HepG2 (cell line): ENCODE data around the gene AK3. TPM values are rescaled to one million over a fixed set of nuclear protein-coding genes. Genes with fewer than 3 reads are reported as not detected.

Source experiments
- ATF2 ChIP-seq: sonication (generic); formaldehyde crosslinking; IDR thresholded peaks from 2 replicates; pipeline ENCODE4 v1.4.0; 2020; ENCODE audit warnings: missing genetic modification reagents
- CEBPZ ChIP-seq: IDR thresholded peaks from 2 replicates; pipeline ENCODE4 v1.6.1; 2012; ENCODE audit warnings: low read length, improper control_type of control experiment
- HDAC2 ChIP-seq: sonication (generic); formaldehyde crosslinking; IDR thresholded peaks from 2 replicates; pipeline ENCODE4 v1.4.0; 2020; ENCODE audit warnings: missing genetic modification reagents
- MAX ChIP-seq: IDR thresholded peaks from 2 replicates; pipeline ENCODE4 v1.6.1; 2012; ENCODE audit warnings: inconsistent platforms
- MIER3 ChIP-seq: IDR thresholded peaks from 2 replicates; pipeline ENCODE4 v1.6.1; 2016; ENCODE audit warnings: missing compliant biosample characterization, borderline replicate concordance
- NCOR1 ChIP-seq: fragments of 200-600 bp; sonication (generic); IDR thresholded peaks from 2 replicates; pipeline ENCODE4 v1.7.0; 2017; ENCODE audit warnings: antibody characterized with exemption, low read length, borderline replicate concordance
- NR2F2 ChIP-seq: IDR thresholded peaks from 2 replicates; pipeline ENCODE4 v1.6.1; 2012; ENCODE audit warnings: low read depth, inconsistent platforms, borderline replicate concordance
- PAXIP1 ChIP-seq: sonication (generic); formaldehyde crosslinking; conservative IDR thresholded peaks from 2 replicates; pipeline ENCODE4 v1.4.0; 2020; ENCODE audit warnings: mild to moderate bottlenecking, missing genetic modification reagents, moderate library complexity
- PRDM15 ChIP-seq: sonication (generic); formaldehyde crosslinking; IDR thresholded peaks from 2 replicates; pipeline ENCODE4 v1.4.0; 2020; ENCODE audit warnings: missing genetic modification reagents
- PREB ChIP-seq: sonication (generic); formaldehyde crosslinking; IDR thresholded peaks from 2 replicates; pipeline ENCODE4 v1.4.0; 2020; ENCODE audit warnings: missing genetic modification reagents
- SUZ12 ChIP-seq: fragments of 150-350 bp; IDR thresholded peaks from 2 replicates; pipeline ENCODE4 v1.6.1; 2014; ENCODE audit warnings: low read depth, low read length
- TAF15 ChIP-seq: fragments of 200-400 bp; formaldehyde crosslinking; IDR thresholded peaks from one replicate; pipeline ENCODE4 v1.6.1; 2018; ENCODE audit warnings: mild to moderate bottlenecking, low read depth, low read length; ENCODE audit not compliant: poor library complexity, severe bottlenecking
- ZNF44 ChIP-seq: sonication (generic); formaldehyde crosslinking; IDR thresholded peaks from 2 replicates; pipeline ENCODE4 v1.5.1; 2020; ENCODE audit warnings: mild to moderate bottlenecking, missing genetic modification reagents
- polyA plus RNA-seq, 8 experiments: library from polyadenylated mRNA; depleted of rRNA in 3 of 8; stranded (reverse) in 7 of 8; unstranded in 1 of 8; fragments of >200 nt; fragmentation: Illumina TruSeq in 4 of 8; extraction: Trizol in 4 of 8; gene quantifications; 2 replicates each; pipeline versions ENCODE4 v1.2.1 to v1.2.3, GENCODE V29; 2011 to 2016; ENCODE audit warnings: low read depth in 4 of 8, missing spikeins in 1 of 8, mixed read lengths in 1 of 8; ENCODE audit not compliant: insufficient read depth in 1 of 8
- total RNA-seq, 5 experiments: library from RNA; depleted of rRNA; stranded (reverse); fragments of >200 nt; fragmentation: Illumina TruSeq; extraction: Trizol; gene quantifications; 2 replicates each; pipeline ENCODE4 v1.2.3, GENCODE V29; 2016; ENCODE audit warnings: low read depth in 1 of 5

AK3 gene
- total and polyA plus RNA-seq, 2 of the 13 experiments (the other 11 are each of a cell fraction or from before 2014, with no cell fraction given) = 76.8 to 109 TPM

GRCh38 chr9:4662108-4662988 is 78.7 kb downstream of the AK3 start, which contains the start of gene PLPP6 (continued):
- TF ChIP-seq ATF2 = peak; percentile 62
- no peak for TF ChIP-seq NR2F2
- peak; percentile 35; the same call in 1 of the 2 replicates for TF ChIP-seq PREB
- no peak; the same call in 1 of the 2 replicates for TF ChIP-seq NCOR1
- TF ChIP-seq SUZ12 = no peak
- TF ChIP-seq PRDM15 (CRISPR knock-in tag) = 0 out of 2 replicates have a peak, but pooled peaks have one; percentile 39
- TF ChIP-seq HDAC2 (CRISPR knock-in tag) = peak; percentile 73
- peak; percentile 53; the same call in 1 of the 2 replicates for TF ChIP-seq MAX
- peak; percentile 28; the same call in 1 of the 2 replicates for TF ChIP-seq PAXIP1 (CRISPR knock-in tag)
- no peak for TF ChIP-seq CEBPZ
- TF ChIP-seq ZNF44 (CRISPR knock-in tag) = peak; percentile 42
- peak; percentile 50; the same call in 1 of the 2 replicates for TF ChIP-seq MIER3 (CRISPR knock-in tag)
- no peak for TF ChIP-seq TAF15
